Pons (tissue), 1 donor: Measurements from ENCODE around the gene STAC2.

Experiments used
- DNase-seq: peaks from one replicate; pipeline ENCODE4 v3.0.0-alpha.2; 2016; ENCODE audit warnings: low spot score

Gene STAC2

DNA sequence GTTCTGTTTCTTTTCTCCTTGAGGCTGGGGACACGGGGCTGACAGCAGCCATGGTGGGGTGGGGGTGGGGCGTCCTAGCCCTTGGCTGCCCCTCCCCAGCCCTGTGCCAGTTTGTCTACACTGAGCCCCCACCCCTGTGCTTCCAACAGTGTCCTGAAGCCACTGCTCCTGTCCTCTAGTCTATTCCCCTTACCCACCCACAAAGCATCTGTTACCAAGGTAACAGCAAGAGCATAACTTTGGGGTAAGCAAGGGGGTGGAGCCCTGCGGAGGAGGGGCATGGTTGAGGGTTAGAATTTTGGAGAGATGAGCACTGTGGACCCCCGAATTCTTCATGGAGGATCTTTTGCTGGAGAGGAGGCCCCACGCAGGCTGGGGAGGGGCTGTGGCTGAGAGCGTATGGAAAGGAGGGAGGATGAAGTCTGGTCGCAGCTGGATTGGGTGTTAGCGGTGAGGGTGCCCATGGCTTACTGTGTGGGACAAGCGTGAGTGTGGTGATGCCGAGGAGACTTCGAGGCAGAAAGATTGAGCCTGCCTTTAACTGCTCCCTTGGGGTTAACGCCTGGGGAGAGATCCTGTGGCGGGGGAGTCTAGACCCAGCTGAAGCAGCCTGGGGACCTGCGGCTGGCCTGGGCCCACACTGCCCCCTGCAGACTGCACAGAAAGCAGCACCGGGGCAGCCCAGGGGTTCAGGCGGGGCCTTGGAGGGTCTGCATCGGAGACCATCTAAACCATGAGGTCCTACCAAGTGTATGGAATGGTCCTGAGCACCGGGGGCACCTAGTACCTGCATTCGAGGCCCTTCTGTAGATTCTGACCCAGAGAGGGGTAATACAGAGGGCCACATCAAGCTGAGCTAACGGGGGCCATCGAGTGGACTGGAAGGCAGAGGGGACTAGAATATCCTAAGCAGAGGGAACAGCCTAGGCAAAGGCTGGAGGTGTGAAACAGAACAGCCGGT, 6.1 kb upstream of the STAC2 start:
- DNase-seq, result no peak

DNA sequence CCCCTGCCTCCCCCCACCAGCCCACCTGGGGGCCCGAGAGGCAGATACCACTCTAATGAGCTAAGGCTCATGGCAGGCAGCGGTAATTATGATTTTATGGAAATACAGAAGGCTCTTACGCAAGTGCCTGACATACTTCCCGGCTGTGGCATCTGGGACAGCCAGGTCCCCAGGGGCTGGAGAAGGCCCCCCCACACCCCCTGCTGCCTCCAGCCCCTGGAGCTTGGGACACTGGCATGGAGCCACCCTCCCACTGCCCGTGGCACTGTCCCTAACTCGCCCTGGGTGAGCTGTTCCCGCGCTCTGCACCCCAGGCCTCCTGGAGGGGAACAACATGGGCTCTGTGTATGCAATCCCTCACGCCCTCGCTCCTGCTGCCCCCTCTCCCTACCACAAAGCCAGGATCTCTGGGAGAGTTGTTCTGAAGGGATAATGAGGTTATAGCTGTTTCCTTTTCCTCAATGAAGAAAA, 5.4 kb upstream of the STAC2 start:
- no peak for DNase-seq

DNA sequence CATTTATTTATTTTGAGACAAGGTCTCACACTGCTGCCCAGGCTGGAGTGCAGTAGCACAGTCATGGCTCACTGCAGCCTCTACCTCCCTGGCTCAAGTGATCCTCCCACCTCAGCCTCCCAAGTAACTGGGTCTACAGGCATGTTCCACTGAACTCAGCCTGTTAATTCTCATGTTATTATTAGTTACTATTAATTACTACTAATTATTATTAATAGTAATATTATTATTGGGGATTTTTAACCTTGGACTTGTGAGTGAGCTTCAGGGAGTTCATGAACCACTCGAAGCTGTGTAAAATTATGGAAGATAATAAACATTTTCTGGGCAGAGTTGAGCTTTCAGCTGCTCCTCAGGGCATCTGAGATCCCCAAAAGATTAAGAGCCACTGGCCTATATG, 4.6 kb upstream of the STAC2 start:
- DNase-seq, result no peak

DNA sequence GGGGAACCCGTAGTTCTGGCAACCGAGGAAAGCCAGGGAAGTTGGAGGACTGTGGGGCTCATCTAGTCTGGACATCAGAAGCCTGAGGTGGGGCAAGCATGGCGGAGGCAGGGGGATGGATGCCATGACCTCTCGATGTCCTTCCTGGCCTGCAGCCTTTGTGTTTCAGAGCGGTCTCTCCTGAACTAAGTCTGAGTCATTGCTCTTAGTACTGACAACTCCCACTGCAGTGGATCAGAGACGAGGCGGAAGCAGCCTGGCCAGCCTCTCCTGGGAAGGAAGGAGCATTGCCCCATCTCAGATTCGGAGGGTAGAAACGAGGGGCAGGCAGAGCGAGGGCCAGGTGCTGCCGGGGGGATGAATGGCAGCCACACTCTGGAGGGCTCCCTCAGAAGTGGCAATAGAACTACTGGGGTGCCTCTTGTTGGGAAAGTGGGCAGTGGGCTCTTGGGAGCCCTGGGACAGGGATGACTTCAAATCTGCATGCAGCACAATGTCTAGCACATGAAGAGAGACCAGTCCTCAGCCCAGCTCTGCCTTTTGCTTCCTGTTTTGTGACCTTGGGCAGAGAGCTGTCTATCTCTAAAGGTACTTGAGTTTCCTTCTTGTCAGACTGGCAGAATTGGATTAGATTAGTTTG, 3.6 kb upstream of the STAC2 start:
- no peak for DNase-seq

DNA sequence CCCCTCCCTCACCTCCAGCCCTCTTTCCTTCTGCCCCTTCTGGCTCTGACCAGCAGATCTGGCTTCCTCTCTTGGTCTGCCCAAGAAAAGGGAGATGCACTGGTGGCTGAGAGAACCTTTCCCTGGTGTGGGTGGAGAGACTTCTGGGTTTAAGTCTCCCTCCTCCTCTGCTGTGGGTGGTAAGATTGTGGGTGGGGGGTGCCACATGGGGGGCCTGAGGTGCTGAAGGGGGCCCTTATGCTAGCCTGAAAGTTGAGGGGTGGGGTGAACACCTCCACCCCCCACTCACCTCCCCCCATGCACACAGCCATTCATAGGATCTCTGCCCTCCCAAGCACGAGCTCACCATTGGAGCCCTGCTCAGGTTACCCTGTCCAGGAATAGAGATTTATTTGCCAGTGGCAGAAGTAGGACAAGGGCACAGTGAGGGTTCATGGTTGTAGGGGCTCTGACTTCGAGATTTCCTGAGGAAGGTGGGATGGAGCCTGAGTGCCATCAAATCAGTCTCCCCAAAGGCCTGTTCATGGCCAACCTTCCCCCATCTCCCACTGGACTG, 1.7 kb upstream of the STAC2 start:
- no peak for DNase-seq

DNA sequence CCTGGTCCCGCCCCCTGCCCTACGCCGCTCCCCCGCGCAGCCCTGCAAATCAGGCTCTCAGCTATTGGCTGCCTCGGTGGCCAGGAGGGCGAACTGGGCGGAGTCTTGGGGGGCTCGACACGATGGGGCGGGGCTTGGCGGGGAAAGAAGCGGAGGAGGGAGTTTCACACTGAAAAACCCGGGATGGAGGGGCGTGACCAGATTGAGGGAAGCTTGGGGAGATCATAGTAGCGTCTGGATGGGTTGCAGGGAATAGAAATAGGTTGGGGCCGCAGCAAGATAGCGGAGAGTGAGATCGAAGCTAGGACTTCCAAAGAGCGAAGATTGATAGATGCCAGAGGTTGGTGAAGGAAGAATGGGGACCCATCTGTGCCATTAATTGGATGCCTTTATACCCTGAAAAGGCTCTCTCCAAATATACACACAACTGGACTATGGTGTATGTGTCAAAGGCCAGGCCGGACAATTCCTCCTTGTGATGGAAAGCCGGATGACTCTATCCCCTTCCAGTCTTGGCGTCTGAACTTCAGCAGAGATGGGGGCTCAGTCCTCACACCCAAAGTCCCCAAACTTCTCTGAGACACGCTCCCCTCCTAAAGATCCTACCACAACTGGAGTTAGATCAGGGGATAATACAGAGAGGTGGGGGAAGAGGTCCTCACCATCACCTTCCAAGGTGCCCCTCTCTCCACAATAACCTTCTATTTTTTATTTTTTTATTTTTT, 376 bp upstream of the STAC2 start:
- no peak for DNase-seq

DNA sequence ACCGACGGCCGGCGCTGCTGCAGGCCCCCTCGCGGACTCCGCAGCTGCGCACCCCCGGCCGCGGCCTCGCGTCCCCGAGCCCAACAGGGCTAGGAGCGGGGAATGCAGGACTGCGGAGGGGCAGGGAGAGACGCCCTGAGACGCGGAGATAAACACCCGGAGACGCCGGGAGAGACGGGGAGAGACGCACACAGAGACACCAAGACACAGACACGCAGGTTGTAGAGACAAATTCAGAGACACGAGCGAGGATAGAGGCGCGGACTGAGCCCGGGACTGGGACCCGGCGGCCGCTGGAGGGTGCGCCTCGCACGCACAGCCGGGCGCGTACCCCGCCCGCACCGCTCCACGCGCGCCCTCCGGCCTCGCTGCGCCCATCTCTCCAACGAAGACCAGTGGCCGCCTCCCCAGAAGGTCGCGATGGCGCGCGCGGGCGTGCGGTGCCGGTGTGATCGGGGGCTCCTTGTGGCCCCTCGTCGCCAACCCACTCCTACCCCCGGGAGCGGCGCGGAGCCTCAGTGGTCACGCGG, 902 bp downstream of the STAC2 start:
- no peak for DNase-seq

DNA sequence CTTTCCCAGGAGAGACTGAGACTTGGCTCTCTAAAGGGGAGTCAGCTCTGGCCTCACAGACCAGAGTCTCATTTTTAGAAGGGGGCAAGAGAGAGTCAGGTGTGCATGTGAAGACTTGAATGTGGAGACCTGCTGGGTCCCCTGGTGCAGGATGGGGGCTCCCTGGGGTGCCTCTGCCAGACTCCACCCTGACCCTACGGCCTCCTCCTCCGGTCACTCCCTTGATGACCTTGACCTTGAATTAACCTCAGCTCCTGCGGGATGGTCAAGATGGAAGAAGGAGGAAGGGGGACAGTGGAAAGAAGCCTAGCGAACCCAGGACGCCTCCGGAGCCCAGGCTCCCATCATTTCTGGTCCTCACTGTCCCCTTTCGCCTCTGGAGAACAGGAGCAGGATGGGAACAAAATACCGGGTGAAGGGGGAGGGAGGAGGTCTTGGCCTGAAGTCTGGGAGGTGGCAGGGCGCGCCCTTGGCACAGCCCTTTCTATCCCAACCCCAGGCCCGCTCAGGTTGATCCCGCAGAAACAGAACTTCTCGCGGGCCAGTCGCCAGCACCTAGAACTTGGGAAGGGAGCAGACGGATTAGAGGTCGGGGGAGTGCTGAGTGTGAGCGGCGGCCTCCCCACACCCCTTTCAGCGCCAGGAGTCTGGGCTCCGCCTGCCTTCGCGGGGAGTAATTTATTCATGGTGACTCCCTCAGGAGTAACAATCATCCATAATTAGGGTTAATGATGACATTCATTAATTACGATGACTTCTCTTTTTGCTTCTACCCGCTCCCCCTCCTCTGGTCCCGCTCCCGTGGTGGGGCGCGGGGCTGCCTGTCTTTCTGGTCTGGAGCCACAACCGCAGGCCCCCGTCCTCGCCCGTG, 1.6 kb downstream of the STAC2 start:
- DNase-seq, result no peak

DNA sequence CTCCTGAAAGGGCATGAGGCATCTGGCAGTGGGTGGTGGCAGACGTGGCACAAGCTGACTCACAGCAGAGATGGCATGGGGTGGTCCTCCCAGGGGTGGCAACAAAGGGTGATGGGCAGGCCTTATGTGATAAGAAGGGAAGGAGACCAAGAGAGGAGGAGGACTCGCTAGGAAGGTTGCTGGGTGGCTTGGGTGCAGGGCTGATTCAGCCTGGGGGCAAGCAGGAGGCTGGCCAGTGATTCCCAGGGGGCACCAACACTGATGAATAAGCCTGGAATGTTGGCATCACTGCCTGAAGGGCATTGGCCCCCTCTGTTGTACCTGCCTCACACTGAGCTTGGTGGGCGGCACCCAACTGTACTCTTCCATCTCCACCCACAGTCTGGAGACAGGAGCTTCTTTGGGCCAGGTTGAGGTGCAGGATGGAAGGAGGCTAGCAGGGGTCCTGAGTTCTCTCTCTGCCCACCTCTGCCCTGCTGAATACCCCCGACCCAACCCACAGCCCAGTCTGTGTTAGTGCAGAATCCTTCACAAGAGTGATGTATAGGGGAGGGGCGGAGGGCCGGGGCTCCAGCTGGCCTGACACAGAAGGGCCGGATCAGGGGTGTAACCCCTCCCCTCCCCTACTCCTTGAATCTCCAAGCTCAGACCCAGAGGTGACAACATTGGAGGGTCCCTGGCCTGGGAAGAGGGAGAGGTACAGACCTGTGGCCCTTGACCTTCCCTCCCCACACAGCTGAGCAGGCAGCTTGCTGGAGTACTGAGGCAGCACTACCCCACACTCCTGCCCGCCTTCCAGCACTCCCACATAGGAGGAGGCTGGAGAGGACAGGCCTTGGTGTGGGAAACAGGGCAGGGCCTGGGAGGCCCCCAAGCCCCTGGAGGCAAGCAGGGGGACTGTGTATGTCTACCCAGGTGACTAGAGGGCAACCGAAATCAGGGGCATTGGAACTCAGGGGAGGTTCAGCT, 2.6 kb downstream of the STAC2 start:
- no peak for DNase-seq

DNA sequence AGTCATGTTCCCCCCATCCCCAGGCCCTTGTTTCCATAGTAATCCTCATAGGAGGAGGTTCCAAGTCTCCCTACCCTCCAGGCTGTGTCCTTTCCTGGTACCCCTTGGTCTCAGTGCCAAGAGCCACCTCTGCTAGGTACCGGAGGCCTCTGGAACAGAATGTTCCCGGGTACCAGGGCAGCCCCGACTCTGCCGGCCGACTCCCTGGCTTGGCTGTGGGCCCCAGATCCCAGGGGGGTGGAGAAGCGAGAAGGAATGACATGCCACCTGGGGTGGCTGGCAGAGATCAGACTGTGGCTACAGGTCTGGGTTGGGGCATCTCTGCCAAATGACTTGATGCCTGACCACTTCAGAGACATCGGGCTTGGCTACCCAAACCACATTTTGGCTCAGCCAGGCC, 3.6 kb downstream of the STAC2 start:
- DNase-seq, result no peak

DNA sequence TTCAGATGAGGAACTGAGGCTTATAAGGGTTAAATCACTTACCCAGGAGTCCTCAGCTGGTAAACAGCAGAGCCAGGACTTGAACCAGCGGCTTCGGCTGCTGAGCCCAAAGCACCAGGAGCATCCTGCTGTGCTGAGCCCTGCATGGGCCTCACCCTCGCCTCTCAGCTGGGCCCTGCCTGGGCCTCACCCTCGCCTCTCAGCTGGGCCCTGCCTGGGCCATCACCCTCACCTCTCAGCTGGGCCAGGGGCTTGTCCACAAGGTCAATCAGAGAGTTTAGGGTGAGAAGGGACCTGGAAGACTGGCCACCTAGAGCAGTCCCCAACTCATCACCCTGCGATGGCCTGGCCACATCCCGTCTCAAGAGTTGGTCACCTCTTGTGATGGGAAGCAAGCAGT, 4.2 kb downstream of the STAC2 start:
- no peak for DNase-seq

DNA sequence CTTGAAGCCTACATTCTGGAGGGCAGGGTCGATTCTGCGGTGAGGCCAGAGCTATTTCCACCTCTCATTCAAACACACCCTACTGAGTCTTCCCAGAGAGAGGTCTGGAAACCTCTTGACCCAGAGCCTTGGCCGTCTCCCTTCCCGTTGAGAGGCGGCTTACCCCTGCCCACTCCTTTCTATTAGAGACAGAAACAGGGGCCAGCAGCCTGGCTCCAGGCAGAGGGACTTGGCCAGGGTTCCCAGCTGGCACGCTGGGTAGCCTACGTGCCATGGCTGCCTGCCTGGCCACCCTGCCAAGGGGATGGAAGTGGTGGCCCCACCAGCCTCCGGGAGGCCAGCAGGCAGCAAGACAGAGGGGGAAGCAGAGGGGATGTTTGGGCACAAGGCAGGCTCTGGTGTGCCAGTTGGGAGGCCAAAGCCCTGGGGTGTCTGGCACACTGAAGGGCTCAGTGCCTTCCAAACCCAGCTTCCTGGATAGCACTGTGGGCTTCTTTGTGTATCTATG, 6.0 kb downstream of the STAC2 start:
- peak; percentile 65 for DNase-seq

DNA sequence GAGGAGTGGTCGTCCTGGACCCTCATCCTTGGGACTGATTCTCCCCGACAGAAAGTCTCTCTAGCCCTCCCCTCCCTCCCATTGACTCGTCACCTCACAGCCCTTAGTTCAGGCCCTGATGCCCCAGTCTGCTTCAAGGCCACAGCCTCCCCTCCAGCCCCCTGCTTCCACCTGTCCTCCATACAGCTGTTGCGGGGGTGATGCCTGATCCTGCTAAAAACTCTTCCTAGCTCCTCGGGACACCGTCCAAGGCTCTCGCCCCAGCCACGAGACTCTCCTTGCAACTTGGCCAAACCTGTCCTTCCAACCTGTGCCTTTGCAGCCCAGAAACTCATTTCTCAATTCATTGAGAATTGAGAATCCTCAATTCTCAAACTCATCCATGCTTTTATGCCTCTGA, 6.8 kb downstream of the STAC2 start:
- no peak for DNase-seq

DNA sequence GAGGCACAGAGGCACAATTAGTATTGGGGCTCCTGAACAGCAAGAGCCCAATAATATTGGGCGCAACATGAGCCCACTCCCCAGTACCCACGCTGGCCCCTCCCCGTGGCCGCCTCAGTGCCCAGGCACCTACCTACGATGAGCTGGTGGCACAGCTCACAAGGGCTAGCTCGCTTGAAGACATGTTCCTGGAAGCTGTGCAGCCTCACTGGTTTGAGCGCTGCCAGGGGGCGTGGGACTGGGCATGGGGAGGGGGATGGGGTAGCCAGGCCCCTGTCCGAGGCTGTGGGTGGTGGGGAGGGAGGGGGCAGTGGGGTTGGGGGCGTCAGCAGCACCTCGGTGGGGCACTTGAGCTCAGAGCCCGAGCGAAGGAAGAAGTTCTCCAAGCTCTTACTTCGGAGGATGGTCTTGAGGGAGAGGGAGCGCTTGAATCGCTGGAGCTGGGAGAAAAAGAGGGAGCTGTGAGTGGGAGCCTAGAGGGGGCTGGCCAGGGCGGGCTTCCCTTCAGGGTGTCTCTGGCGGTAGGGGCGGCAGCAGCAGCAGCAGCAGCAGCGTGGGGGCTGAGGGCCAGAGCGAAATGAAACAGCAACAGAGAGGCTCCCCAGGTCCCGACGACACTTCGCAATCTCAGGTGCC, 7.9 kb downstream of the STAC2 start:
- DNase-seq, result no peak

DNA sequence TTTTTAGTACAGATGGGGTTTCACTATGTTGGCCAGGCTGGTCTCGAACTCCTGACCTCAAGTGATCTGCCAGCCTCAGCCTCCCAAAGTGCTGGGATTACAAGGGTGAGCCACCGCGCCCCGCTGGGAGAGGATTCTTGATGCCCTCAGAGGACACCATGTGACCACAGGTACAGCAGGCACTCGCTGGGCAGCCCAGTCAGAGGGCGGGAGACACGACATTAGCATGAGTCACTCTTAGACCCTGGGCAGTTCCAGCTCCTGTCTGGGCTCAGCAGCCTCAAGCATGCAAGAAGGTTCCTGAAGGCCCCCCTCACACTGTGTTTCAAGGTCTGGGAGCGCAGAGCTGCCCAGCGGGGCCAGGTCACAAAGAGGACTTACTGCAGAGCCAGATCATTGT, 11.9 kb downstream of the STAC2 start:
- no peak for DNase-seq

DNA sequence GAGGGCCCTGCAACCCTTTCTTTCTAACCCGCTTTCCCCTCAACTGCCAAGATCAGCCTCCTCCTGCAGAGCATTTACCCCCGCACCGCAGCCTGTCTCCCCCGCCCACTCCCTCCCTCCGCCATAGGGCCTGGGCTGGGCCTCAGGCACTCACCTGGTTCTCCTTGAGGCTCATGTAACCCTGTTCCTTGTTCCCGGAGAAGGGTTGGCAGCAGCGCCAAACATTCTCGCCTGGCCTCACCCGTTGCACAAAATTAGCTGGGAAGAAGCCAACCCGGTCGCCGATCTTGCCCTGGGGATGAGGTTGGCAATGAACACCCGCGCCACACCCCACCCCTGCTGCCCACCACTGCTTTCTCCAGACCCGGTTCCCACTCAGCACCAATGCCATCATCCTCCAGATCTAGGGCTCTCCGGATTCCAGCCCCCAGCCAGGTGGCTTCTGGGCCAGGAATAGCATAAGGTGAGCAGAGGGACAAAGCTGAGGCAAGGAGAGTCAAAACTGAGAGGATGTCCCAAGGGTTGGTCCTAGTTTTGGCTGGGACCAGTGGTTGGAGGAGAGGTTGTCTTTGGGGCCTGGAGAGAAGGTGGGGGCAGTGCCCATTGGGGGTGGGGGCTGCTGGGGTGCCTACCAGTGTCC, 12.8 kb downstream of the STAC2 start:
- no peak for DNase-seq

DNA sequence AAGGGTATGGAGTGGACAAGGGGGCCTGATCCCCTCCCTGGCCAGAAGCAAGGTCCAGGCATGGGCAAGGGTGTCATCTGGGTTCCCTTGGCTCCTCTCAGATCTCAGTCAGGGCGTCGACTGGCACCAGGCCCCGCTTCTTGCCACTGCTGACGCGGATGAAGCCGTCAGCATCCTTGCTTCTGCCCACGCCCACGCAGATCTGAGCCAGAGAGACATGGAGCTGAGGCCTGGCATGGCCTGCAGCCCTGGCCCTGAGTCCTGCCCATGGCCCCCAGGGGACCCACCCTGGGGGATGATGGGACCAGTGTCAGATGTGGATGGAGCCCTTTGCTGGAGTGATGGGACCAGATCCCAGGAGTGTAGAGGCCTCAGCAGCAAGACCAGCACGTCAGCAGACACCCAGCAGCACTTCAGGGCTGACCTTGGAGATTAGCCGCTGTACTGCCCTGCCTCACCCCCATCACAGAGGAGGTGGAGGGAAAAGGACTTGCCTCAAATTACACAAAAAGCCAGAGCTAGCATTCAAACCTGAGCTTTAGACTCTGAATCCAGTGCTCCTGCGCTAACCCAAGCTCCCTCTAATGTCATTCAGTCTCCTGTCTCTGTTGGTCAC, 13.4 kb downstream of the STAC2 start:
- DNase-seq, result no peak

DNA sequence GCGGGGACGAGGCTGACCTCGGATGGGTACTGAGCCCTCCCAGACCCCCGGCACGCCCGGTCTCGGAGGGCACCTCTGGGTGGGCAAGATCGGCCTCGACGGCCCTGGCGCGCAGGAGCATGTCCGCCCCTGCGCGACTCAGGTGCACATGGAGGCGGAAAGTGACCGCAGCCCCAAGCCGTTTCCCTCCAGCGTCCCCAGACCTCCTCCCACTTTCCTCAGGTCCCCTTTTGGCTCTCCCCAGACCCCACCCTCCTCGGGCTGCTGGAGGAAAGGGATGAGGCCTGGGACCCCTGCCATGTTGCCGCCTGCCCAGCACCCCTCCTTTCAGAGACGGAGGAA, 15.7 kb downstream of the STAC2 start:
- no peak for DNase-seq
